Heart left ventricle (tissue), 13 donors: ENCODE results near the gene TRIM44.

Experiments
- CTCF ChIP-seq, 12 donors: fragments of 200-600 bp; sonication (generic) in 4 of 12; IDR thresholded peaks; one replicate each; pipeline versions ENCODE4 v1.5.0 to v1.8.0; 2018 to 2022; ENCODE audit warnings: antibody characterized with exemption in 12 of 12, mild to moderate bottlenecking in 5 of 12
- POLR2A ChIP-seq, 2 donors: fragments of 450-650 bp; IDR thresholded peaks; one replicate each; pipeline ENCODE4 v1.6.1; 2017; ENCODE audit warnings: antibody characterized with exemption in 2 of 2, mild to moderate bottlenecking in 2 of 2, moderate library complexity in 2 of 2
- donor health status: ischemic (EF 13 %, LVEDD 7.1; RV severe dilation, severe dysfunction).
- donor health status: DM: no; HTN: yes; CAD: no.
- donor health status: DM: no; HTN: no; CAD: no.
- donor health status: ischemic (EF 25% LVEDD 6.9; RV normal size, moderate dysfunction).
- donor health status: ischemic (EF 25% LVEDD 5.7; RV mildly dilated, moderate dysfunction).
- donor health status: ischemic (EF 35%, LVEDD 5.7; RV mildly dilated, moderate dysfunction).
- donor health status: nonischemic (EF 11% LVEDD 7.7; RV severe dilation, severe dysfunction).
- donor health status: DM: yes; HTN: yes; CAD: no.
- donor health status: PGD.
- donor health status: ischemic (EF 29% LVEDD 5.4; RV normal size, mild dysfunction).
- donor health status: nonischemic (EF 23%, LVEDD 6.1; RV moderate dilation, normal function).

- no peak for TF ChIP-seq CTCF (IDR thresholded peaks at IDR 0.05)
- no peak for TF ChIP-seq POLR2A (IDR thresholded peaks at IDR 0.05)
Observed at GRCh38 chr11:35747668-35748067, 85.1 kb downstream of the TRIM44 start.
